ENCODE data around the gene PNPLA2.

The PNPLA2 gene

GRCh38 chr11:866481-866880 is 47.8 kb downstream of the PNPLA2 start:
- no peak for DNase-seq
- no peaks in the 10 kb centered on the region for H3K36me3 Mint-ChIP-seq (ENCODE audit: low read depth)
- no peaks in the 10 kb centered on the region for H3K4me1 Mint-ChIP-seq
- H3K27ac Mint-ChIP-seq = no peak overlapping the region
- no peak for ATAC-seq
- H3K9me3 Mint-ChIP-seq = no peaks in the 10 kb centered on the region
- no peaks in the 10 kb centered on the region for H3K27me3 Mint-ChIP-seq
- no peak overlapping the region for H3K4me3 Mint-ChIP-seq

GRCh38 chr11:867856-868358 is 49.2 kb downstream of the PNPLA2 start:
- H3K4me1 Mint-ChIP-seq = no peaks in the 10 kb centered on the region
- DNase-seq = no peak
- H3K27ac Mint-ChIP-seq = no peak overlapping the region
- H3K36me3 Mint-ChIP-seq (ENCODE audit: low read depth) = no peaks in the 10 kb centered on the region
- no peak overlapping the region for H3K4me3 Mint-ChIP-seq
- H3K27me3 Mint-ChIP-seq = no peaks in the 10 kb centered on the region
- H3K9me3 Mint-ChIP-seq = no peaks in the 10 kb centered on the region
- no peak for ATAC-seq

DNA sequence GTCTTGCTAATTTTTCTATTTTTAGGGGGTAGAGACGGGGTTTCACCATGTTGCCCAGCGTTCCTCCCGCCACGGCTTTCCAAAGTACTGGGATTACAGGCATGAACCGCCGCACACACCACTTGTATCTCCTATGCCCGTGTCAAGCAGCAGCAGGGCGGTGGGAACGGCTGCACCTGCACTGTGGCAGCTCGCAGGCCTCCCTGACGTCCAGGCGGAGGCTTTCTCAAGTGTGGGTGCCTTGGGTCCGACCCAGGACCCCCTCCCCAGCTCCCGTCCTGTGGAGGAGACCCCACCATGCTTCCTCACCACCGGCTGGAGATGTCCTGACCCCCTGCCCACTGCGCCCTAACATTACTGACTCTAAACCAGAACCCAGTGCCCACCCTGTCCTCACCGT is 49.7 kb downstream of the PNPLA2 start:
- Mint-ChIP-seq H3K9me3 (no peaks in the 10 kb centered on the region), H3K27ac (no peak overlapping the region), H3K27me3 (no peaks in the 10 kb centered on the region), H3K4me3 (no peak overlapping the region), H3K4me1 (no peaks in the 10 kb centered on the region), H3K36me3 (ENCODE audit: low read depth) (no peaks in the 10 kb centered on the region)
- ATAC-seq (no peak), DNase-seq (no peak)

DNA sequence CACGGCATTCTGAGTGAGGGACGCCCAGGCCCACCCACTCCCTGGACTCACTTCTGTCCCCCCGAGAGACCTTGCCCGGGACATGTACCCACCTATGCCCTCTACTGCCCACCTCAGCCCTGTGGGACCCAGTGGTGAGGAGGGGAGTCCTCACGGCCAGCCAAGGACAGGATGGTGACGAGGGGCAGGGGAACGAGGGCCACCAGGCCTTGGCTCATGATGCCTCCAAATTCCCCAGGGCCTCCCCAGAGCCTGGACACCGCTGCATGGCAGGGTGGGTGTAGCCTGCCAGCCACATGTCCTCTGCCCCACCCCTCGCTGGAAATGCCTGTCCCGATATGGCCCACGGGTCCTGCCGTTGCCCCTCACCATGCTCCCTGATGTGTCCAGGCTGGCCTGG is 50.1 kb downstream of the PNPLA2 start:
- H3K27ac Mint-ChIP-seq = no peak overlapping the region
- H3K27me3 Mint-ChIP-seq = no peaks in the 10 kb centered on the region
- no peak for DNase-seq
- H3K4me3 Mint-ChIP-seq = no peak overlapping the region
- H3K4me1 Mint-ChIP-seq = no peaks in the 10 kb centered on the region
- peaks cover 4% of the 10 kb centered on the region for H3K36me3 Mint-ChIP-seq (ENCODE audit: low read depth)
- ATAC-seq = no peak
- no peaks in the 10 kb centered on the region for H3K9me3 Mint-ChIP-seq

GRCh38 chr11:869399-870126 is 50.8 kb downstream of the PNPLA2 start:
- no peak for ATAC-seq
- no peak overlapping the region for H3K27ac Mint-ChIP-seq

GRCh38 chr11:870127-870413 is 51.4 kb downstream of the PNPLA2 start:
- Mint-ChIP-seq H3K4me1 (no peaks in the 10 kb centered on the region), H3K4me3 (no peak overlapping the region), H3K9me3 (no peaks in the 10 kb centered on the region), H3K27ac (no peak overlapping the region), H3K27me3 (no peaks in the 10 kb centered on the region), H3K36me3 (ENCODE audit: low read depth) (peaks cover 5% of the 10 kb centered on the region)
- no peak for ATAC-seq
- no peak for DNase-seq

More at GRCh38 chr11:869399-870126, 50.8 kb downstream of the PNPLA2 start:
- no peak overlapping the region for H3K4me3 Mint-ChIP-seq
- no peak for DNase-seq
- H3K36me3 Mint-ChIP-seq (ENCODE audit: low read depth) = peaks cover 5% of the 10 kb centered on the region
- no peaks in the 10 kb centered on the region for H3K27me3 Mint-ChIP-seq
- H3K9me3 Mint-ChIP-seq = no peaks in the 10 kb centered on the region
- no peaks in the 10 kb centered on the region for H3K4me1 Mint-ChIP-seq

GRCh38 chr11:870418-870817 is 51.7 kb downstream of the PNPLA2 start:
- H3K36me3 Mint-ChIP-seq (ENCODE audit: low read depth) = peaks cover 5% of the 10 kb centered on the region
- H3K9me3 Mint-ChIP-seq = no peaks in the 10 kb centered on the region
- H3K4me1 Mint-ChIP-seq = no peaks in the 10 kb centered on the region
- no peak overlapping the region for H3K27ac Mint-ChIP-seq
- DNase-seq (no peak), ATAC-seq (no peak)
- H3K27me3 Mint-ChIP-seq = no peaks in the 10 kb centered on the region
- H3K4me3 Mint-ChIP-seq = no peak overlapping the region

- peaks cover 5% of the 10 kb centered on the region for H3K36me3 Mint-ChIP-seq (ENCODE audit: low read depth)
- ATAC-seq = no peak
These were observed 52.8 kb downstream of the PNPLA2 start for GRCh38 chr11:871472-871871.

GRCh38 chr11:872799-873198 is 54.1 kb downstream of the PNPLA2 start:
- DNase-seq (no peak), ATAC-seq (no peak)
- Mint-ChIP-seq H3K9me3 (no peaks in the 10 kb centered on the region), H3K27ac (no peak overlapping the region), H3K4me1 (no peaks in the 10 kb centered on the region), H3K4me3 (no peak overlapping the region), H3K27me3 (no peaks in the 10 kb centered on the region), H3K36me3 (ENCODE audit: low read depth) (peaks cover 7% of the 10 kb centered on the region)

More at GRCh38 chr11:871472-871871, 52.8 kb downstream of the PNPLA2 start:
- H3K4me1 Mint-ChIP-seq = no peaks in the 10 kb centered on the region
- no peaks in the 10 kb centered on the region for H3K9me3 Mint-ChIP-seq
- no peak overlapping the region for H3K27ac Mint-ChIP-seq
- H3K4me3 Mint-ChIP-seq = no peak overlapping the region
- DNase-seq = no peak
- H3K27me3 Mint-ChIP-seq = no peaks in the 10 kb centered on the region

GRCh38 chr11:873706-874105 is 55.0 kb downstream of the PNPLA2 start:
- Mint-ChIP-seq H3K9me3 (no peaks in the 10 kb centered on the region), H3K4me1 (no peaks in the 10 kb centered on the region), H3K27me3 (no peaks in the 10 kb centered on the region), H3K27ac (no peak overlapping the region), H3K4me3 (no peak overlapping the region), H3K36me3 (ENCODE audit: low read depth) (peaks cover 9% of the 10 kb centered on the region)
- ATAC-seq = no peak
- no peak for DNase-seq
